ENCODE data around the gene FRAS1.

FRAS1 gene

GRCh38 chr4:78379991-78380729, 323.0 kb downstream of the FRAS1 start:
- no peak for DNase-seq

- no peak for DNase-seq
Observed at GRCh38 chr4:78386679-78387078, 329.6 kb downstream of the FRAS1 start.

- DNase-seq: no peak
Observed at GRCh38 chr4:78395642-78396041, 338.5 kb downstream of the FRAS1 start.

GRCh38 chr4:78396613-78397291, 339.6 kb downstream of the FRAS1 start:
- no peak for DNase-seq

- DNase-seq: no peak
Observed at GRCh38 chr4:78397292-78397630, 340.1 kb downstream of the FRAS1 start.

GRCh38 chr4:78409612-78410202, 352.6 kb downstream of the FRAS1 start:
- no peak for DNase-seq

- no peak for DNase-seq
Observed at GRCh38 chr4:78410225-78410624, 353.1 kb downstream of the FRAS1 start.

GRCh38 chr4:78410676-78411075, 353.6 kb downstream of the FRAS1 start:
- DNase-seq: no peak

GRCh38 chr4:78414116-78414515, 357.0 kb downstream of the FRAS1 start:
- DNase-seq: no peak

GRCh38 chr4:78417603-78418002, 360.5 kb downstream of the FRAS1 start:
- DNase-seq: no peak

GRCh38 chr4:78418406-78418805, 361.3 kb downstream of the FRAS1 start:
- no peak for DNase-seq

- DNase-seq: no peak
Observed at GRCh38 chr4:78423790-78424189, 366.7 kb downstream of the FRAS1 start.

GRCh38 chr4:78424461-78424860, 367.3 kb downstream of the FRAS1 start:
- no peak for DNase-seq

- no peak for DNase-seq
Observed at GRCh38 chr4:78426972-78427371, 369.8 kb downstream of the FRAS1 start.

- no peak for DNase-seq
Observed at GRCh38 chr4:78428996-78429395, 371.9 kb downstream of the FRAS1 start.

GRCh38 chr4:78432896-78433295, 375.8 kb downstream of the FRAS1 start:
- no peak for DNase-seq

GRCh38 chr4:78437608-78438088, 380.5 kb downstream of the FRAS1 start:
- no peak for DNase-seq

GRCh38 chr4:78439328-78439727, 382.2 kb downstream of the FRAS1 start:
- no peak for DNase-seq

- no peak for DNase-seq
Observed at GRCh38 chr4:78441756-78442155, 384.6 kb downstream of the FRAS1 start.

GRCh38 chr4:78446619-78447018, 389.5 kb downstream of the FRAS1 start:
- DNase-seq: no peak

GRCh38 chr4:78451407-78451806, 394.3 kb downstream of the FRAS1 start:
- no peak for DNase-seq

- no peak for DNase-seq
Observed at GRCh38 chr4:78454016-78454415, 396.9 kb downstream of the FRAS1 start.

- no peak for DNase-seq
Observed at GRCh38 chr4:78457751-78458150, 400.6 kb downstream of the FRAS1 start.

- DNase-seq: no peak
Observed at GRCh38 chr4:78459327-78459726, 402.2 kb downstream of the FRAS1 start.

Measured in activated CD4-positive, alpha-beta T cell treated with anti-CD3 and anti-CD28 coated beads, Interleukin-2, amount 50 U/mL, for 16 hours (primary cell).